GM19193 (cell line): ENCODE measurements around the gene INHBB.

Experiments used
- POLR2A ChIP-seq: IDR thresholded peaks from 4 replicates; pipeline ENCODE4 v1.6.1; 2011; ENCODE audit not compliant: insufficient read depth, insufficient read length; ENCODE audit errors: extremely low read depth

INHBB gene

GRCh38 chr2:120346026-120346666 lies at the start of gene INHBB:
INHBB (plus strand) TSS chr2:120346136; CDS start chr2:120346189, 53 bp downstream.
- no peak for TF ChIP-seq POLR2A

GRCh38 chr2:120298173-120298835 lies 47.6 kb upstream of the INHBB start:
- no peak for TF ChIP-seq POLR2A

GRCh38 chr2:120299004-120299403 lies 46.9 kb upstream of the INHBB start:
- TF ChIP-seq POLR2A, result no peak

- no peak for TF ChIP-seq POLR2A
Observed at GRCh38 chr2:120299561-120299960, 46.4 kb upstream of the INHBB start.

- TF ChIP-seq POLR2A, result no peak
Observed at GRCh38 chr2:120300385-120300784, 45.6 kb upstream of the INHBB start.

GRCh38 chr2:120301284-120301683 lies 44.7 kb upstream of the INHBB start:
- TF ChIP-seq POLR2A, result no peak

- no peak for TF ChIP-seq POLR2A
Observed at GRCh38 chr2:120302301-120302700, 43.6 kb upstream of the INHBB start.

- TF ChIP-seq POLR2A, result no peak
Observed at GRCh38 chr2:120303177-120303576, 42.8 kb upstream of the INHBB start.

GRCh38 chr2:120305296-120305695 lies 40.6 kb upstream of the INHBB start:
- TF ChIP-seq POLR2A, result no peak

- TF ChIP-seq POLR2A, result no peak
Observed at GRCh38 chr2:120305937-120306490, 39.9 kb upstream of the INHBB start.

- no peak for TF ChIP-seq POLR2A
Observed at GRCh38 chr2:120307482-120307881, 38.5 kb upstream of the INHBB start.

- TF ChIP-seq POLR2A, result no peak
Observed at GRCh38 chr2:120308038-120308910, 37.7 kb upstream of the INHBB start.

GRCh38 chr2:120310136-120310535 lies 35.8 kb upstream of the INHBB start:
- no peak for TF ChIP-seq POLR2A

- no peak for TF ChIP-seq POLR2A
Observed at GRCh38 chr2:120312076-120312475, 33.9 kb upstream of the INHBB start.
